HepG2 (cell line): ENCODE data around the gene PKP3.

ENCODE experiments used
- CEBPB ChIP-seq: IDR thresholded peaks from 2 replicates; pipeline ENCODE4 v1.6.1; 2011; ENCODE audit warnings: low read depth, low read length, improper control_type of control experiment, borderline replicate concordance
- CREB1 ChIP-seq, 2 experiments: fragments of 450-650 bp in 1 of 2; IDR thresholded peaks; 2 replicates each; pipeline ENCODE4 v1.6.1; 2016 to 2017; ENCODE audit warnings: control low read depth in 1 of 2, mild to moderate bottlenecking in 1 of 2, missing compliant biosample characterization in 1 of 2, missing genetic modification characterization in 1 of 2
- EZH2 ChIP-seq: conservative IDR thresholded peaks from 2 replicates; pipeline ENCODE4 v1.6.1; 2012; ENCODE audit warnings: mild to moderate bottlenecking, low read depth, low read length, moderate library complexity
- KAT7 ChIP-seq: IDR thresholded peaks from 2 replicates; pipeline ENCODE4 v1.6.1; 2018; ENCODE audit warnings: borderline replicate concordance, missing compliant biosample characterization
- MEIS1 ChIP-seq: sonication (generic); formaldehyde crosslinking; IDR thresholded peaks from 2 replicates; pipeline ENCODE4 v1.9.0; 2021; ENCODE audit warnings: mild to moderate bottlenecking, missing genetic modification reagents, moderate library complexity, borderline replicate concordance
- NR1H2 ChIP-seq: sonication (generic); formaldehyde crosslinking; IDR thresholded peaks from 2 replicates; pipeline ENCODE4 v1.8.1; 2022; ENCODE audit warnings: low read depth, missing genetic modification reagents, borderline replicate concordance
- RAD21 ChIP-seq: fragments of 450-650 bp; formaldehyde crosslinking; IDR thresholded peaks from 2 replicates; pipeline ENCODE4 v1.5.0; 2020; ENCODE audit warnings: mild to moderate bottlenecking
- YY1 ChIP-seq: IDR thresholded peaks from 2 replicates; pipeline ENCODE4 v1.6.1; 2011; ENCODE audit warnings: low read length, low read depth, moderate library complexity, mild to moderate bottlenecking; ENCODE audit not compliant: insufficient read depth, insufficient replicate concordance

DNA sequence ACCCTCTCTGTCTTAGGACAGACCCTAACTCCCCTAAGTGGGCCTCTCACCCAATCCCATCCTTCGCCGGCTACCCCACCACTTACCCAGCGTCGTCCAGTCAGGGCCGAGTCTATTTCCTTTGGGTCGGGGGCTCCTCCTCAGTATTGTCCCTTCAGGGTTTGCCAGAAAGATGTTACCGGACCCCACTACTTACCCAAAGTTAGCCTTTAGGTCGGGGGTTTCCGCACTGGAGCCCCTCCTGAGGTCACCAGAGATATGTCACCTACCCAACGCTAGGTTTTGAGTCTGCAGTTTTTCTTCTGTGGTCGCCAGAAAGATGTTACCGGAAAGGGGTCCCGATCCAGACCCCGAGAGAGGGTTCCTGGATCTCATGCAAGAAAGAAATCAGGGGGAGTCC, 42.6 kb upstream of the PKP3 start:
- TF ChIP-seq KAT7 (CRISPR knock-in tag) (no peak), NR1H2 (CRISPR knock-in tag) (no peak), CREB1 (IDR thresholded peaks at IDR 0.05) (no peak), CREB1 (CRISPR knock-in tag; IDR thresholded peaks at IDR 0.05) (no peak), RAD21 (CRISPR knock-in tag) (no peak), EZH2 (no peak), YY1 (no peak), MEIS1 (CRISPR knock-in tag) (no peak), CEBPB (no peak)
